Tibial nerve (tissue), 4 donors: ENCODE measurements around the gene GMEB2.

Experiments used
- EP300 ChIP-seq, 2 donors: sonication (generic); formaldehyde crosslinking; IDR thresholded peaks; one replicate each; pipeline ENCODE4 v1.6.1; 2017; ENCODE audit warnings: antibody characterized with exemption in 2 of 2, mild to moderate bottlenecking in 1 of 2
- POLR2A ChIP-seq, 2 donors: fragments of 450-650 bp; IDR thresholded peaks; one replicate each; pipeline ENCODE4 v1.6.1; 2017; ENCODE audit warnings: antibody characterized with exemption in 2 of 2, mild to moderate bottlenecking in 2 of 2, moderate library complexity in 2 of 2
- TF ChIP-seq, protein P1 (sequence below), 5 experiments: fragments of 200-600 bp in 3 of 5; fragments of 450-650 bp in 2 of 5; sonication (generic) in 3 of 5; IDR thresholded peaks; one replicate each; pipeline ENCODE4 v1.5.1; 2016 to 2019; ENCODE audit warnings: antibody characterized with exemption in 5 of 5, mild to moderate bottlenecking in 3 of 5, moderate library complexity in 2 of 5

GRCh38 chr20:63653041-63653973 lies 26.4 kb upstream of the GMEB2 start, which contains the start of gene STMN3:
- TF ChIP-seq, protein P1, sequence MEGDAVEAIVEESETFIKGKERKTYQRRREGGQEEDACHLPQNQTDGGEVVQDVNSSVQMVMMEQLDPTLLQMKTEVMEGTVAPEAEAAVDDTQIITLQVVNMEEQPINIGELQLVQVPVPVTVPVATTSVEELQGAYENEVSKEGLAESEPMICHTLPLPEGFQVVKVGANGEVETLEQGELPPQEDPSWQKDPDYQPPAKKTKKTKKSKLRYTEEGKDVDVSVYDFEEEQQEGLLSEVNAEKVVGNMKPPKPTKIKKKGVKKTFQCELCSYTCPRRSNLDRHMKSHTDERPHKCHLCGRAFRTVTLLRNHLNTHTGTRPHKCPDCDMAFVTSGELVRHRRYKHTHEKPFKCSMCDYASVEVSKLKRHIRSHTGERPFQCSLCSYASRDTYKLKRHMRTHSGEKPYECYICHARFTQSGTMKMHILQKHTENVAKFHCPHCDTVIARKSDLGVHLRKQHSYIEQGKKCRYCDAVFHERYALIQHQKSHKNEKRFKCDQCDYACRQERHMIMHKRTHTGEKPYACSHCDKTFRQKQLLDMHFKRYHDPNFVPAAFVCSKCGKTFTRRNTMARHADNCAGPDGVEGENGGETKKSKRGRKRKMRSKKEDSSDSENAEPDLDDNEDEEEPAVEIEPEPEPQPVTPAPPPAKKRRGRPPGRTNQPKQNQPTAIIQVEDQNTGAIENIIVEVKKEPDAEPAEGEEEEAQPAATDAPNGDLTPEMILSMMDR (IDR thresholded peaks at IDR 0.05): no peak
- peak in 1 of 2 donors; percentile 15 for TF ChIP-seq POLR2A (IDR thresholded peaks at IDR 0.05)
- TF ChIP-seq EP300 (IDR thresholded peaks at IDR 0.05): peak in 1 of 2 donors; percentile 72
